GM19395 (cell line): ENCODE data around the gene TMEM178A.

Experiments used
- ATAC-seq: cut with Tn5 transposase; IDR thresholded peaks from one replicate; pipeline ENCODE4 v1.9.1; 2021; ENCODE audit warnings: mild to moderate bottlenecking, moderate library complexity; ENCODE audit not compliant: unreplicated experiment

TMEM178A gene

DNA sequence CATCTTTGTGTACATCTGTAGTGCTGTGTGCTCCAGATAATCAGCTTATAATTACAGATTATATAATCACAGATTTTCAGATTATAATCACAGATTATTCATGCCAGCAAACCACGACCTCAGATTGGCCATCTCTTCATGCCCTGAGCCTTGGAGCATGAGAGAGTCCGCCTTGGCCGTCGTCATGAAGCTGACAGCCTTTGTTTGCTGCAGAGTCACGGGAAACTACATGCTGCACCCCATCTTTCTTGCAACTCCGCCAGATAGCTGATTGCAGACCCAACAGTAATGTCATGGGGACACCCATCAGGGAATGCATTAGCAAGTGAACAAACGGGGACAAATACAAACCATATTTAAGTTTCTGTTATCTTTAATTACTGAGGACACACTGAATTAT lies 7.3 kb downstream of the TMEM178A start:
- ATAC-seq, result no peak

DNA sequence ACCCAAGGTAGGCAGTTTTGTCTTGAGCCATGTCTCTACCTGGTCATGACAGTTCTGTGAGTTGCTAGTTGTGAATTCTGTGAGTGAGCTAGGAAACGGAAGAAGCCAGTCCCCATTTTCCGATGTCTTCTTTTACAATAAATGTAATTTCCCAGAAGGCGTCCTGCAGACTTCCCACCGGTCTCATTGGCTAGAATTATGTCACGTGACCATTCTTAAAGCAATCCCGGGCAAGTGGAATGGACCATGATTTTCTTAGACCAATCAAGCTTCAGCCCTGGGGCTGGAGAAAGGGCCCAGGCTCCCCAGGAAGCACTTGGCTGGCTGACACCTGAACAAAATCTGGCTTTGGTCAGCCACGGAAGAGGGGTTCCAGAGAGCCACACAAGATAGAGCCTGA lies 10.6 kb downstream of the TMEM178A start:
- ATAC-seq, result no peak

DNA sequence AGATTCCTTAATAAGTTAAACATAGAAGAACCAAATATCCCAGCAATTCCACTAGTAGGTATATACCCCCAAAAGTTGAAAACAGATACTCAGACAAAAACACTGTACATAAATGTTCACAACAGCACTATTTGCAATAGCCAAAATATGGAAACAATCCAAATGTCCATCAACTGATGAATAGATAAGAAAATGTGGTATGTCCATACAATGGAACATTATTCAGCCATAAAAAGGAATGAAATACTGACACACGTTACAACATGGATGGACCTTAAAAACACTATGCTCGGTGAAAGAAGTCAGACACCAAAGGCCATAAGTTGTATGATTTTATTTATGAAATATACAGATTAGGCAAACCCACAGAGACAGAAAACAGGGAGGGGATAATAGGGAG lies 12.5 kb downstream of the TMEM178A start:
- ATAC-seq, result no peak

DNA sequence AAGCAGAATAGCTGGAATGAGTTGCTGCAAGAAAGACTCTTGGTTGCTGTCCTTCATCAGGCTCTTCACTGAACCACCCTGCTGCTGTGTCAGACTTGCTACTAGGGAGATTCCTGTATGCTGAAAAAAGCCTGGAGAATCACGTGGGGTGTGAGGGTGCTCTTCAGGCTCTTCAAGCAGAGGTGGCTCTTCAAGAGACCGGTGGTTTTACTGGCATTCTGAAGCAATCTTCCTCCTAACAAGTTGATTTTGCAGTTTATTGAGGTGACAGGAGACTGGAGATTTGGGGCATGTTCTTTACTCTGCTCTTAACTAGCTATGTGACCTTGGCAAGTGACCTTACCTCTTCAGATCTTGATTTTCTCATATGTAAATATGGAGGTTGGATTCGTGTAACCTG lies 14.1 kb downstream of the TMEM178A start:
- ATAC-seq, result no peak

DNA sequence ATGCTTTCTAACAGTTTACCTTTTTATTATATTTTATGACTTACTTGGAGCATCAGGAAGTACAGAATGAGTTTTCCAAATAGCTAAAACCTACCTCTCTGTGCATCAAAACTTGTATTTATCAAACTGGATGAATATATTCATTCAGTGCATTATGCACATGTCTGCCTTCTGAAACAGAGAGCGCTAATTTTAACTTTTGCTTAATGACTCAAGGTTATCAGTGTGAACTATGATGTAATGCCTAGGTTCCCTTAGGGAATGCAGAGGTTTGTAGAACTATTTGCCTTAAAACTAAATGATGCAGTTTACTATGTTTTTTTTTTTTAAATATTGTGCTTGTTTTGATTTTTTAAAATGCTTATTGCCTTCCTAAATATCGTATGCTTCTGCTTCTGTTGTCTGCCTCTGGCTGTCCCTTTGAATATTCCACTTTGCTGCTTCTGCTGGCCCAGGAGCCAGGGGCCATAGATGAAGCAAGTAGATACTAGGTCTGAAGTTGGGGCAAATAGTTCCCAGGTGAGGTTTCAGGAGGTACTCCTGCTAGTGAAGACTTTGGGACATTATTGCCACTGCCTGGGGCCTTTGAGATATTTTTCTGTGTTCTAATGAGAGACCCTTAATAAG lies 16.5 kb downstream of the TMEM178A start:
- ATAC-seq, result no peak

DNA sequence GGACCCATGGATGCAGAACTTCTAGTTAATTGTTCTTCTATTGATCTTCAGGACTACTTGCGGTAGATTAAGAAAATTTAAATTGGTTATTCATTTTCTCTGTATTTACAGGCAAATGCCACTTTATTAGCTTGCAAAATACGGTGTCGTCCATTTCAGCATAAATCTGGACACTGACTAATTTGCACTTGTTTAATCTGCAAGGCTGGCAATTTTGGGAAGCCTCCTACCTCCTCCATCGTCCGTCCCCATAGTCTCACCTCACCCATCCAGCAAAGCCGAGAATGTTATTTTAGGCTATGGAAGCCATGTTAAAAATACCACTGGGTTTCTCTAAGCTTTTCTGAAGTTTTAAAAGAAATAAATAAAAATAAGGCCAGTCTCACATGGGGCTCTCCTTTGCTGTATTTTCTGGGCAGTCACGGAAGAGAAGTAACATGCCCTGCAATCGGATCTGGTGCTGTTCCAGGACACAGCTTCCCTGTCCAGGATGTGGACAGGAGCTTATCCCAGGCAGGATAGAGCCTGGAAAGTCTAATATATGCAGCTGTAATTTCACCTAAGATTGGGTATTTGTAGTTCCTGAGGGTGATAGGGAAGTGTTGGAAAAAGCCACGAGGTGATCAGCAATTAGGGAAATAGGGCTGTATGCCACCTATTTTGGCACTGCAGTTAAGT lies 17.4 kb downstream of the TMEM178A start:
- no peak for ATAC-seq

DNA sequence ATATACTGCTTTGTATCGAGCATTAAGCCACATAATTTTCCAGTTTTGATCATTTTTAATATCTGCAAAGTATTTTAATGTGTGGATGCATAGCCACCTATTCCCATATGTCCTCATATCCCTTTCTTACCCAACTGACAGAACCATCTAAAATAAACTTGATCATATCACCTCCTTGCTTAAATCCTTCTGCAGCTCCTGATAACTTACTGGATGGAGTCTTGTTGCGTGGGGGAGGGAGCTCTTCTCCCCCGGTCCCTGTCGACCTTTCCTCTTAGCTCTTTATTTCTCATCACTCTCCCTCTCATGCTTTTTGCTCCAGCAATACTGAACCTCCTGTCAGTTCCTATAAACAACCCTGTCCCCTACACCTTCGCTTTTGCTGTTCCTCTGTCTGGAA lies 18.7 kb downstream of the TMEM178A start:
- no peak for ATAC-seq

DNA sequence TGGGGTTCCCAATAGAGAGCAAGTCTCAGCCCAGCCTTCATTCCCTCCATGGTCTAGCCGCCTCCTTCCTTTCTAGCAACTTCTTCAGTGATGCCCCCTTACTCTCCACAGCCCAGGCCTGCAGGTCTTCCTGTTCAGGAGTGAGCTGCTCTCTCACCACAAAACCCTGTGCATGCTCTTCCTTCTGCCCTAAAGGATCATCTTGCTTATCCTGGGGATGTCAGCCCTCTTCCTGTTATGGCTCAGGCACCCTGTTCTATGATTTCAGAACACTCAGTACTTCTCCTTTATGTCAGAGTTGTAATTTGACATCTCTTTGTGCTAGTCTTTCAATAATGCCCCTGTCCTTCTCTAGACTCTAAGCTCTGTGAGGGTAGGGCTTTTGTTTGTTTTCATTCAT lies 19.4 kb downstream of the TMEM178A start:
- no peak for ATAC-seq

DNA sequence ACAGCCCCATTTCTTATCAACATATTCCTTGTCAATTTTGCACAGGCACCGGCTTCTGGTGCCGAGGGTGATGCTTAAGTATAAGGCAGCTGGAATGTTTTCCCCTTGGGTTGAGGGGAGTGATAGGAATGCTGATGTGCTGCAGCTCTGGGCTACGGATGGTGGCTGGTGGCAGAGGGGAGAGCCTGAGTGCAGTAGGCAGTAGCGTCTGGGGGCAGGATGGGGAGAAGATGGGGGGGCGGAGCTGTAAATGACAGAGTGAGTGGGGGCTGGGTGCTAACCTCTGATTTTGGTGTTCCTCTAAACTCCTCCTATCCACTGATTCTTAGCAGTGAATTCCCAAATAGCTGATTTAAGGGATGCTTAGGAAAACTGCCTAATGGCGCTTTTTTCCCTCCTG lies 20.7 kb downstream of the TMEM178A start:
- no peak for ATAC-seq

DNA sequence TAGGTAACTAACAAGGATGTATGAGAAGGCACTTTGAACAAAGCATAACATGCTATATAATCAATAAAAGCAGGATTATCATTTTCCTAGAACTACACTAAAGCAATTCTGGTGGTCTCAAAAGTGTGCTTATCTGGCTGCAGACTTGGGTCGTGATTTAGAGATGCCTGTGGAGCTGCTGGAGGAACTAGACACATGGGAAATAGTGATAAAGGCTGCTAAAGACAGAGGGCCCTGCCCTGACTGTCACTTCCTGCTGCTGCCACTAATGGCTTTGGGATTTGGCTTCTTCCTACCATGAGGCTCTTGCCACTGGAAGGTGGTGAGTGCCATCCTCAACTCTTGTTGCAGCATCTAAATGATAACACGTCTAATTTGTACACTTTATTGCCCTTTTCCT lies 22.5 kb downstream of the TMEM178A start:
- no peak for ATAC-seq

DNA sequence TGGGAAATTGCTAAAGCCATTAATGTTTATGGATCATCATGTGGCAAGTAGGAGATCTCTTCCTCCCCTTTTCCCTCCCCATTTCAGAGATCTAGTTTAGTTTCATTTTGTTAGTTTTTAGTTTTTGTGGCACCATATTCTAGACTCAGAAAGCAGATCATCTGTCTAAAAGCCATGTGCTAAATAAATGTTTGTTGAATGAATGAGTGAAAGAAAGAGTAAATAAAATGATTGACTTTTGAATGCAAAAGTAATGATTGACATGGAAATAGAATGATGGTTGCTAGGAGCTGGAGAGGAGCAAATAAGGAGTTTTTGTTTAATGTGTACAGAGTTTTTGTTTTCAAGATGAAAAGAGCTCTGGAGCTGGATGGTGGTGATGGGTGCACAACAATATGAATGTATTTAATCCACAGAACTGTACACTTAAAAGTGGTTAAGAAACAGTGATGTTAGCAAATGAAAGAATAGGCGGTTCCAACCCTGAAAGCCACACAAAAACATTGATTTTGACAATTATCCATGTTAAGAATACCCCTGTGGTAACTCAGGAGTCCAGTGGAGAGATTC lies 23.6 kb downstream of the TMEM178A start:
- no peak for ATAC-seq

DNA sequence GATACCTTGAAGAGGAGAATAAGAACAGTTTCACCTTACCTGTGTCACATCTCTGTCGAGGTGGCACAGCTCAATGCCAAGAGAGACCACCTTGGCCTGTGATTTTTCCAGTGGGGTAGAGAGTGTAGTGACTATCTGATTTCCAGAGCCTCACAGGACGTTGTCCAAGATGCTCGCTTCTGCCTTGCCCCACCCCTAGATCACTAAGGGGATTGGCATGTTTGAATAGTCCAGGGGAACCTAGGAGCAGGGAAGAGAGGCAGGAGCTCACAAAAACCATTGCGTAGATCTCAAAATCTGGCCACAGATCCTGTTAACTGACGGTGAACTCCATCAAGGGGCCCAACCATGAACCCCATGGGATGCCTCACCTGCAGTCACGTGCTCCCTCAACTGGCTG lies 24.2 kb downstream of the TMEM178A start:
- ATAC-seq, result no peak

DNA sequence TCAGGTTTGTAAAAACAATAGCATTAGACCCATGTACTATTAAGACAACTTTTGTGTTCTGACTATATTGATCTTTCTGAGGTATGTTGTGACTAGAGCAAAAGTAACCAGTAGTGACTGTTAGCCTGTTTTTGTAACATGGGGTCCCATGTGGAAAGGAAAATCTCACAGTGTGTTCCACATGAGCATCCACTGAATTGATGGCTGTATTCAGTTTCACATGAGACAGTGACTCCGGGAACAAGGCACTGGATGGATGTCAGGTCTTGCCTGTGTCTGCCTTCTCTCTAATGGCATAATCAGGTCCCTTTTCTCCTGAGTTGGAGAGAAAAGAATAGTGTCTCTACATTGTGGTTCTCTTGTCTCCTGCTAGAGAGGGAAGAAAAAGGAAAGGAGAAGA lies 27.5 kb downstream of the TMEM178A start:
- ATAC-seq, result no peak

DNA sequence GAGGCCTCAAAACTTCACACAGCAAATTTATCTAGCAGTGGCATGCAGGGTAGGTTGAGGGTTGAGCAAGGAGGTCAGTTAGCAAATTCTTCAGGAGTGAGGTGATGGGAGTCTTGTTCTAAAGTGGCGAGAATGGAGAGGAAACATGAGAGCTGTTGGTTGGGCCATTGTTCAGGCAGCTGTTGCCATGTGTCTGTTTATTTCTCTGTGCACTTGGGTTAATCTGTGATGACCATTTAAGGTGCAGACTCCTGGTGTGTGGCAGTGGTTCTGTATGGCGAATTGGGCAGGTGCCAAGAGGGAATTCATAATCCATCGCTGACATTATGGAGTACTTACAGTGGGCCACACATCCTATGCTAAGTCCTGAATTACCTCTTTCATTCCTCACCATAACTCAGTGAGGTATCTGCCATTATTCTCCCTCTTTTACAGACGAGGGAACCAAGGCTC lies 30.4 kb downstream of the TMEM178A start:
- ATAC-seq, result no peak

DNA sequence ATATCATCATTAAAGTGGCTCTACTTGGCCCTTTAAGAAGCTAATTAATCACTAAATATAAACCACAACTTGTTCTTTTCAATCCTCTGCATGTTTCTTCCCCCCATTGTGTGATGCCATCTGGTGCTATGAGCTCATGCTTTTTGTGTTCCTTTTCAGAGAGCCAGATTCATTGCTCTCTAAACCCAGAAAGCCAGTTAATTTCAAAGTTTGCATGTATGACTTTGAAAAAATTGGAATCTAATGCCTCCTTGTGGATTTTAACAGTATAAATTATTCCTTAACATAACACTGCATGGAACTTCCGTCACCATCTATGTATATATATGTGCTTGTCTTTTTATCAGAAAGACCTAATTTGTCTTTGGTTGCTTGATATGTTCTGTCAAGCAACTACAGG lies 31.1 kb downstream of the TMEM178A start:
- ATAC-seq, result no peak

DNA sequence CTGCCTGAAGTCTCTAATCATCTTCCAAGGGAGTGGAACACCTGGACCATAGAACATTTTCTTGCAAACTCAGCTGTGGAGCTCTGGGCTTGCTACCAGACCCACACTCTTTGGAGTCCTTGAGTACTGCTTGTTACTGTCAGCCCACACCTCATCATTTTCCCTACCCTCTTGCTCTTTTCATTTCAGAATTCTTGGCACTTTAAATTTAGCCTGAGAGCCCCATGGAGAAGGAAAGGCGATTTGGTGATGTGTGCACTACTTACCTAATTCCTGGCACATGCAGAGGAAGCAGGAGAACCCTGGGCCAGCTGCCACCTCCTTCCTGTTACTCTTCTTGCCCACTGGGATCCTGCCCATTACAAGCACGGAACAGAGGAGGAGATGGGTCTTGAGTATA lies 31.7 kb downstream of the TMEM178A start:
- no peak for ATAC-seq

DNA sequence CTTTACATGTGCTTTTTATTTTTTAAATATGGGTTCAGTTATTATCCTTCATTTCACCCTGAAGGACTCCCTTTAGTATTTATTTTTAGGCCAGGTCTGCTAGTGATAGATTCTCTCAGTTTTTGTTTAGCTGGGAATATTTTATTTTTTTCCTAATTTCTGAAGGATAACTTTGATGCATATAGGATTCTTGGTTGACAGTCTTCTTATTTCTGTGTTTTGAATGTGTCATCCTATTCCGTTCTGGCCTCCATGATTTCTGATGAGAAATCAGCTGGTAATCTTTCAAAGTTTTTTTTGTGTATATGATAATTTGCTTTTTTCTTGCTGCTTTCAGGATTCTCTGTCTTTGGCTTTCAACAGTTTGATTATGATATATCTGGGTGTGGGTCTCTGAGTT lies 35.4 kb downstream of the TMEM178A start:
- ATAC-seq, result no peak

DNA sequence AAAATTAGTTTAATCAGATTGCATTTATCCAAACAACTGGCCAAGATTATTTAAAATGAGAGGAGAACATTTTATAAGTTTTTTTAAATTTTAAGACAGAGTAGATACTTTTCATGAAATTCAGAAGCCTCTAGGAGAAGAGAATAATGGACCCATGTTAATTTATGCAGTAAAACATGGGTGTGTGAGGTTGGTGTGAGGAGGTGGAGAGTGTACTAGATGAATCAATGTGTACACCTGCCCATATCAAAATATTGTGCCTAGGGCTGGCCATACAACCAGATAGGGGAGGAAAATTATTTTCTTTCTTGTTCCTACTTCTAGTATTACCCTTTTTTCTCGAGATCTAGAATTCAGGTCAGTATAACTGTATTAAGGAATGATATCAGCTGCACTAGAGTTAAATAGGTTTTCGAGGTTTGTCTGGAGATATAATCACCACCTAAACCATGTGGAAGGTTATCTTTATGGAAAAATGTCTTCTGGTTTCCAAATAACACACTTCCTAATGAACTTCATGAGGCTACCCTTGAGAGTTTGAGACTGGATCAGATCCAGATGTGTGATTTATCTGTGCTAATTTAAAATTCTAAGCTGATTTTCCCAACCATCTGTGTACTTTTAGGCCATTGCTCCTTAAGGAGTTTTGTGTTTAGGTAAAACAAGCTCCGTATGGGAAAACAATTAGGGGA lies 37.6 kb downstream of the TMEM178A start:
- no peak for ATAC-seq

DNA sequence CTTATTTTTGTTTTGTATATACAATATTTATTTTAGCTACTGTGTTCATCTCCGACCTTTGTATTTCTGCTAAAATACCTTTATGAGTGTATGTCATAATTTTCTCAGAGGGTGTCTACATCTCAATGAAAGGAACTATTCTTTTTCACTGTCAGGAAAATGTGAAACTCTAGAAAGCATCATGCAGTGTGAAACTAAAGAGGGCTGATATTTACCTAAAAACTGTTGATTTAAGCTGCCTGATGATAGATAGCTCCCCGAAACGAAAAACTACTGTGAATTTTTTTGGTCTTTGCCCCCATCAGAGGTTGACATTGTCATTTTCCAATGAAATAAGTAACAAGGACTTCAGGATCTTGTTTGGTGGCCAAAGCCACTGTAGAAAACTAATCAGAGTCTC lies 38.8 kb downstream of the TMEM178A start:
- ATAC-seq, result no peak

DNA sequence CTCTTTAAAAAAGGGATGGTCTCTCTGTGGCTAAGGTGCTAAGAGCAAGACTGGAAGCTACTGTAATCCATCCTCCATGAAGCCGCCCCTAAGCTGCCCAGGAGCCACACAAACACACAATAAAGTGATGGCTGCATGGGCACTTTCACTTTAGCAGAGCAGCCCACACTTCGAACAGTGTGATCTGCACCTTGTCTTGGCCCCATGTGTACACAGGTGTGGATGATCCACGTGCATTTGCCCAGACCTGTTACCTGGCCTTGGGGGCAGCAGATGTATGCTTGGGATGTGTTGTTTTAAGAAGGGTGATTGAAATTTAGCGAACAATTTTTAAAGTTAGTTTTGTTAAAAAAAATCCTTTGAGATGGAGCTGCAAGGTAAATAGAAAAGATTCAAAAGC lies 39.9 kb downstream of the TMEM178A start:
- no peak for ATAC-seq

DNA sequence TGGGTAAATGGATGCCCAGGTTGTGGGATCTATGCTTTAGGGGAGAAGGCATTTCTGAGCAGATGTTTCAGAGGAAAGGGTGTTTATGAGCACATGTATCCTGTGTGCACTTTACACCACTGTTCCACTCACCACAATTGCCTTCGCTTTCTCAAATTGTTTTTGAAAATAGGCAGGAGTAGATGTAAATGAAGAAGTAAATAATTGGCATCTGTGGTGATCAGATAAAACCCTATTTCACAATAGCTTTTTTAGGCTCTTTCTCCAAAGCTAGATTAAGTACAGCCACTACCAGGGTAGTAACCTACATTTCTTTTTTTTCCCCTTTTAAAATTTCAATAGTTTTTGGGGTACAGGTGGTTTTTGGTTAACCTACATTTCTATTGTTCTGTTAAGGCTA lies 40.6 kb downstream of the TMEM178A start:
- no peak for ATAC-seq

DNA sequence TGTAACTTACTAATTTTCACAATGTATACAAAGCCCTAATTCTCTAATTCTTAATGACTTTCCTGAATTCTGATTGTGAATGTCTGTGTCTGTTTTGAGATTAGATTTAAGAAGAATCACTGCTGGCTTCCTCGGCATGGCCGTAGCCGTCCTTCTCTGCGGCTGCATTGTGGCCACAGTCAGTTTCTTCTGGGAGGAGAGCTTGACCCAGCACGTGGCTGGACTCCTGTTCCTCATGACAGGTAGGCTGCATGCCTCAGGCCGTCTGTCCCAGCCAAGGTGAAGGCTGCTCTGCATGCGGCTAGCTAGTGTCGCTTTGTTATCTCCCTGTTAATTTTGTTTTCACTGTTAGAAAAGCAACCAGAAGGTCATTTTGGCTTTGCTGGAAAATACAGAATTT lies 41.2 kb downstream of the TMEM178A start:
- ATAC-seq, result no peak
